Endodermal cell (in vitro differentiated cells): Measurements from ENCODE around the gene ELP1. TPM values are rescaled to one million over a fixed set of nuclear protein-coding genes. Genes with fewer than 3 reads are reported as not detected.

ENCODE experiments used
- DNase-seq: peaks from one replicate; pipeline ENCODE4 v3.0.0-alpha.2; 2017
- H3K27ac ChIP-seq: 2 replicates; pipeline ENCODE4 v1.5.1; 2013; ENCODE audit warnings: mild to moderate bottlenecking, low read depth, low read length, moderate library complexity
- H3K27me3 ChIP-seq: 2 replicates; pipeline ENCODE4 v1.6.1; 2013; ENCODE audit warnings: mild to moderate bottlenecking, low read length, moderate library complexity; ENCODE audit not compliant: insufficient read depth, control insufficient read depth, poor library complexity, severe bottlenecking
- H3K36me3 ChIP-seq: 2 replicates; pipeline ENCODE4 v1.7.0; 2013; ENCODE audit warnings: mild to moderate bottlenecking, low read length, moderate library complexity; ENCODE audit not compliant: control insufficient read depth, insufficient read depth
- H3K4me1 ChIP-seq: one replicate; pipeline ENCODE4 v1.7.0; 2013; ENCODE audit warnings: low read length; ENCODE audit not compliant: control insufficient read depth, insufficient read depth
- H3K4me3 ChIP-seq: 2 replicates; pipeline ENCODE4 v1.5.1; 2013; ENCODE audit warnings: mild to moderate bottlenecking, low read length, moderate library complexity
- H3K9ac ChIP-seq: 2 replicates; pipeline ENCODE4 v1.6.1; 2013; ENCODE audit warnings: mild to moderate bottlenecking, low read length, moderate library complexity; ENCODE audit not compliant: poor library complexity, severe bottlenecking; ENCODE audit errors: extremely low read depth
- H3K9me3 ChIP-seq: 2 replicates; pipeline ENCODE4 v1.6.1; 2013; ENCODE audit warnings: mild to moderate bottlenecking, low read length, moderate library complexity; ENCODE audit not compliant: control insufficient read depth
- H3K27ac Mint-ChIP-seq: 2 replicates; pipeline ENCODE4 v1.8.0; 2020; ENCODE audit warnings: mixed read lengths
- H3K27me3 Mint-ChIP-seq: 2 replicates; pipeline ENCODE4 v1.8.0; 2021; ENCODE audit warnings: mild to moderate bottlenecking, mixed read lengths; ENCODE audit not compliant: insufficient read depth
- H3K36me3 Mint-ChIP-seq: 2 replicates; pipeline ENCODE4 v1.8.0; 2020; ENCODE audit warnings: low read depth, mixed read lengths
- H3K4me1 Mint-ChIP-seq: 2 replicates; pipeline ENCODE4 v1.8.0; 2020; ENCODE audit warnings: mixed read lengths
- H3K4me3 Mint-ChIP-seq: 2 replicates; pipeline ENCODE4 v1.8.0; 2020; ENCODE audit warnings: mild to moderate bottlenecking, moderate library complexity, mixed read lengths
- H3K9me3 Mint-ChIP-seq: 2 replicates; pipeline ENCODE4 v1.8.0; 2020; ENCODE audit warnings: mild to moderate bottlenecking, mixed read lengths
- WGBS, 2 experiments: methylation state at CpG; one replicate each; pipeline versions ENCODE4 v1.1.5 to v1.1.7; 2013; ENCODE audit warnings: missing lambda C conversion rate in 2 of 2, mixed read lengths in 1 of 2; ENCODE audit not compliant: insufficient coverage in 1 of 2, insufficient read length in 1 of 2; 5-methylcytosine and 5-hydroxymethylcytosine counted together
- total RNA-seq, 2 donors: library from RNA; stranded (reverse); fragmentation: NEBNext Ultra II Directional in 1 of 2; extraction: Animal tissue kit (Norgen Biotek cat#: 25700) in 1 of 2; gene quantifications; 2 replicates in 1 of 2; 3 replicates in 1 of 2; pipeline ENCODE4 v1.2.1, GENCODE V29; 2021
- TF ChIP-seq, protein P1 (sequence below): fragments of 200-600 bp; sonication (generic); conservative IDR thresholded peaks from 2 replicates; pipeline ENCODE4 v1.5.0; 2021; ENCODE audit warnings: antibody characterized with exemption, mild to moderate bottlenecking

ELP1 gene
- total RNA-seq, 2 donors from 2014 or later, result 32.9 to 37.1 TPM

GRCh38 chr9:108961151-108961550 is 27.2 kb upstream of the ELP1 start:
- Mint-ChIP-seq H3K27me3 (no peaks in the 10 kb centered on the region), H3K27ac (no peak overlapping the region), H3K4me3 (no peak overlapping the region), H3K4me1 (peaks cover 9% of the 10 kb centered on the region), H3K9me3 (no peaks in the 10 kb centered on the region), H3K36me3 (peaks cover 21% of the 10 kb centered on the region)
- Histone ChIP-seq H3K27ac (no peak overlapping the region), H3K4me1 (peaks cover 4% of the 10 kb centered on the region), H3K9ac (no peak overlapping the region), H3K36me3 (peaks cover 28% of the 10 kb centered on the region), H3K9me3 (no peaks in the 10 kb centered on the region), H3K27me3 (no peaks in the 10 kb centered on the region), H3K4me3 (no peak overlapping the region)
- TF ChIP-seq, protein P1, sequence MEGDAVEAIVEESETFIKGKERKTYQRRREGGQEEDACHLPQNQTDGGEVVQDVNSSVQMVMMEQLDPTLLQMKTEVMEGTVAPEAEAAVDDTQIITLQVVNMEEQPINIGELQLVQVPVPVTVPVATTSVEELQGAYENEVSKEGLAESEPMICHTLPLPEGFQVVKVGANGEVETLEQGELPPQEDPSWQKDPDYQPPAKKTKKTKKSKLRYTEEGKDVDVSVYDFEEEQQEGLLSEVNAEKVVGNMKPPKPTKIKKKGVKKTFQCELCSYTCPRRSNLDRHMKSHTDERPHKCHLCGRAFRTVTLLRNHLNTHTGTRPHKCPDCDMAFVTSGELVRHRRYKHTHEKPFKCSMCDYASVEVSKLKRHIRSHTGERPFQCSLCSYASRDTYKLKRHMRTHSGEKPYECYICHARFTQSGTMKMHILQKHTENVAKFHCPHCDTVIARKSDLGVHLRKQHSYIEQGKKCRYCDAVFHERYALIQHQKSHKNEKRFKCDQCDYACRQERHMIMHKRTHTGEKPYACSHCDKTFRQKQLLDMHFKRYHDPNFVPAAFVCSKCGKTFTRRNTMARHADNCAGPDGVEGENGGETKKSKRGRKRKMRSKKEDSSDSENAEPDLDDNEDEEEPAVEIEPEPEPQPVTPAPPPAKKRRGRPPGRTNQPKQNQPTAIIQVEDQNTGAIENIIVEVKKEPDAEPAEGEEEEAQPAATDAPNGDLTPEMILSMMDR, result no peak
- DNase-seq, result no peak
- whole genome bisulfite sequencing, 2 experiments, result 100% methylated on average over 2 of the region's 2 CpGs; no CpG with 5 or more reads in 1 of the 2 experiments

DNA sequence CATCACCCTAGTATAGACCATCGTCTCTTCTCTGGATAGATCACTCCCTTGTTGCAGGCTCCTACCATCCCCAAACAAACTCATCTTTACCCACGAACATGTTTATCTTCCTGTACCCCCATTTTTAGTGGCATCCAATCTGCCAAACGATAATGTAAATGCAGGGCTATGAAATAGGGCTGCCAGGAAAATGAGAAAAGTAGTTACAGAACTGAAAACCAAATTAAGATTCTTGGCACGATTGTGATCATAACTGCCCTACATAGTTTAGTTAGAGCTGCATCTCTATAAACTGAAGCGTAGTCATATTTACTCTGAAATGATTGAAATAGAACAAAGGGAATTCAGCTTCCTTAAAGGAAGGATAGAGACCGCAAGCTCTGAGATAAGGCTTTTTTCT is 26.4 kb upstream of the ELP1 start:
- H3K9me3 Mint-ChIP-seq, result no peaks in the 10 kb centered on the region
- H3K27ac ChIP-seq, result no peak overlapping the region
- TF ChIP-seq, protein P1, result no peak

GRCh38 chr9:108956631-108957026 is 22.7 kb upstream of the ELP1 start:
- Mint-ChIP-seq H3K9me3 (no peaks in the 10 kb centered on the region), H3K36me3 (peaks cover 18% of the 10 kb centered on the region), H3K27me3 (no peaks in the 10 kb centered on the region), H3K27ac (no peak overlapping the region), H3K4me1 (no peaks in the 10 kb centered on the region), H3K4me3 (no peak overlapping the region)
- Histone ChIP-seq H3K27me3 (no peaks in the 10 kb centered on the region), H3K9me3 (no peaks in the 10 kb centered on the region), H3K36me3 (peaks cover 26% of the 10 kb centered on the region), H3K9ac (no peak overlapping the region), H3K27ac (no peak overlapping the region), H3K4me3 (no peak overlapping the region), H3K4me1 (no peaks in the 10 kb centered on the region)
- DNase-seq, result no peak
- TF ChIP-seq, protein P1, result no peak

More for the DNA sequence above, 26.4 kb upstream of the ELP1 start:
- peaks cover 4% of the 10 kb centered on the region for H3K4me1 ChIP-seq
- 67 to 76% methylated on average over 3 to 6 of the region's 6 CpGs for WGBS, 2 experiments
- no peak overlapping the region for H3K9ac ChIP-seq
- H3K9me3 ChIP-seq, result no peaks in the 10 kb centered on the region
- no peak overlapping the region for H3K4me3 ChIP-seq
- no peaks in the 10 kb centered on the region for H3K27me3 ChIP-seq
- H3K4me1 Mint-ChIP-seq, result peaks cover 9% of the 10 kb centered on the region
- peaks cover 14% of the 10 kb centered on the region for H3K36me3 Mint-ChIP-seq
- H3K36me3 ChIP-seq, result peaks cover 25% of the 10 kb centered on the region
- H3K4me3 Mint-ChIP-seq, result no peak overlapping the region
- no peak for DNase-seq
- H3K27me3 Mint-ChIP-seq, result no peaks in the 10 kb centered on the region
- H3K27ac Mint-ChIP-seq, result no peak overlapping the region
